ENCODE results near the gene CD7. TPM values are rescaled to one million over a fixed set of nuclear protein-coding genes. Genes with fewer than 3 reads are reported as not detected.
A peak's percentile ranks its signal among the peaks of the same experiment; 100 is the strongest.

CD7 gene
- total RNA-seq, 4 donors from 2014 or later: 0.29 to 4.4 (median 1.6) TPM

DNA sequence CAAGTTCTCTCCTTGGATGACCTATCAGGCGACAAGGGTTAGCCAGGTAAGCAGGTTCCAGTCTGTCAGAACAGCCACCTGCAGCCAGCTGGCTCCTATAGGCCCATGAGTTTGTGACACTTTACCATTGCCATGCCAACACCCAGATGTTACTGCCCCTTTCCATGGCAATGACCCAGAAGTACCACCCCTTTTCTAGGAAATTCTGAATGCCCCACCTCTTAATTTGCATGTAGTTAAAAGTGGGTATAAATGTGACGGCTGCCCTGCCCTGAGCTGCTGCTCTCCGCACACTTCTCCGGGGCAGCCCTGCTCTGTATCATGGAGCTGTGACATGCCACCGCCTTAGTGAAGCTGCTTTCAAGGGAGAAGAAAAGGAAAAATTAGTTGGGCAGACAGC, 26.2 kb upstream of the CD7 start:
- H3K27ac ChIP-seq: no peak overlapping the region
- no peaks in the 10 kb centered on the region for H3K27me3 ChIP-seq
- H3K4me1 ChIP-seq: peaks cover 13% of the 10 kb centered on the region
- no peak for DNase-seq (ENCODE audit: low spot score in 2 of 2)
- TF ChIP-seq POLR2AphosphoS5 (IDR thresholded peaks at IDR 0.05) (no peak), EP300 (IDR thresholded peaks at IDR 0.05) (no peak), CTCF (IDR thresholded peaks at IDR 0.05) (no peak), POLR2A (IDR thresholded peaks at IDR 0.05) (no peak)
- H3K4me3 ChIP-seq: no peak overlapping the region
- no peaks in the 10 kb centered on the region for H3K36me3 ChIP-seq
- WGBS: 86% methylated on average over 5 of the region's 5 CpGs
- H3K9me3 ChIP-seq: no peaks in the 10 kb centered on the region

DNA sequence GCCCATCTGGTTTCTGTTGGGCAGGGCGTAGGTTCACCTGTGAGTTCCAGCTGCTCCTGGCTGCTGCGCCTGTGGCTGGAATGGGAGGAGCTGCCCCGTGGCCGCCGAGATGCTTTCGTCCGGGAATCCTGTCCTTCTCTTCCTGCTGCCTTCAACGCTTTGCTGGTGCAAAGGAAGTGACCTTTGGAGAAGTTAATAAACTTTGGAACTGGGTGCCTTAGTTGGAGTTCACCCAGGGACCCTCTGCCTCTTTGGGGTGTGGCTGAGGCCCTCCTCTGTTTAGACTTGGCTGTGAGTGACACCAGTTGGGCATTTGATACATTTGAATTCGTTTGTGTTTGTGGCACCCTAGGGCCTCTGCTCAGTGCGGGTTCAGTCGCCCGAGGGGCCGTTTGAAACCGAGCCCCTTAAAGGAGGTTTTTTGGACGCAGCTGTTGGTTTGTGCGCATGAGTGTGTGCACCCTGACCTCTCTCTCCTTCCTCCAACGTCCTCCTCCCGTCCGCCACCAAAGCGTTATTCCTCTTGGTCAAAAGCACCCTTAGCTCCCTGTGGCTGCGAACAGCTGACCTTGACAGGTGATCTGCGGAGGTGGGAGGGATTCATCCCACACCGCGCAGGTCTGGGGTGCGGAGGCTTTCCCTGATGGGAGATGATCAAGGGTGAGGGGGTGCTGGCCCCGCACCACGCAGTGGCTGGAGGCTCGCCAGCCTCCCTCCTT, 25.1 kb upstream of the CD7 start:
- Histone ChIP-seq H3K9me3 (no peaks in the 10 kb centered on the region), H3K27ac (no peak overlapping the region), H3K4me1 (peaks cover 15% of the 10 kb centered on the region), H3K36me3 (no peaks in the 10 kb centered on the region), H3K27me3 (no peaks in the 10 kb centered on the region), H3K4me3 (no peak overlapping the region)
- no peak for DNase-seq (ENCODE audit: low spot score in 2 of 2)
- 76% methylated on average over 22 of the region's 28 CpGs for WGBS
- TF ChIP-seq POLR2A (IDR thresholded peaks at IDR 0.05): no peak
- TF ChIP-seq CTCF (IDR thresholded peaks at IDR 0.05): no peak
- no peak for TF ChIP-seq EP300 (IDR thresholded peaks at IDR 0.05)
- TF ChIP-seq POLR2AphosphoS5 (IDR thresholded peaks at IDR 0.05): no peak

DNA sequence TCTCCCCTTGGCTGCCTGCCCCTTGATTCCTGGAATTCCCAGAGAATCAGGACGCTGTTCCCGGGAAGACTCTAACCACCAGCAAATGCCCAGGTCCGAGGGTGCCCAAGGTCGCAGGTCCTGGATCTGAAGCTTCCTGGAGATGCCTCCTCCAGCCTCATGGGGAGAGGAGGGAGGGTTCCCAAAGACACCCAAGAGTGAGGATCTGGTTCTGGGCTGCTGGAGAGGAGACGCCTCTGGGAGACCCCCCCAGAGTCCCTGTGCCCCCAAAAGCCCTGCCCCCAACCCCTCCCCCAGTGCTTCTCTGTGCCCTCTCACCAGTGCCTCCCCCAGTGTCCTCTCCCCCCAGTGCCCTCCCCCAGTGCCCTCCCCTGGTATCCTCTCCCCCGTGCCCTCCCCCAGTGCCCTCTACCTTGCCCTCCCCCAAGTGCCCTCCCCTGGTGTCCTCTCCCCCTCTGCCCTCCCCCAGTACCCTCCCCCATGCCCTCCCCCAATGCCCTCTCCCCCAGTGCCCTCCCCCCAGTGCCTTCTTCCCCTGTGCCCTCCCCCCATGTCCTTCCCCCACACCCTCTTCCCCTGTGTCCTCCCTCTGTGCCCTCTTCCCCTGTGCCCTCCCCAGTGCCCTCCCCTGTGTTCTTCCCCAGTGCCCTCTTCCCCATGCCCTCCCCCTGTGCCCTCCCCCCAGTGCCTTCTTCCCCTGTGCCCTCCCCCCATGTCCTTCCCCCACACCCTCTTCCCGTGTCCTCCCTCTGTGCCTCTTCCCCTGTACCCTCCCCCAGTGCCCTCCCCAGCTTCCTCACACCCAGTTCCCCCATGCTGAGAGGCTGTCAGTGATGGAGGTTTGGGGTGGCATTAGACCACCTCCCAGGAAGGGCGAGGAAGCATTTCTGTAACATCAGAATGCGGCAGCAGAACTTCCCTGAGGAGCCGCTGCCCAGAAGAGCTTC, 22.5 kb upstream of the CD7 start:
- no peaks in the 10 kb centered on the region for H3K9me3 ChIP-seq
- H3K36me3 ChIP-seq: no peaks in the 10 kb centered on the region
- H3K4me1 ChIP-seq: peaks cover 35% of the 10 kb centered on the region
- H3K4me3 ChIP-seq: peak overlapping the region; percentile 41
- 47% methylated on average over 9 of the region's 10 CpGs for WGBS
- H3K27ac ChIP-seq: no peak overlapping the region
- DNase-seq (ENCODE audit: low spot score in 2 of 2): peak in 1 of 2 donors; percentile 60
- peaks cover 7% of the 10 kb centered on the region for H3K27me3 ChIP-seq
- TF ChIP-seq EP300 (IDR thresholded peaks at IDR 0.05): no peak
- no peak for TF ChIP-seq CTCF (IDR thresholded peaks at IDR 0.05)
- no peak for TF ChIP-seq POLR2AphosphoS5 (IDR thresholded peaks at IDR 0.05)
- no peak for TF ChIP-seq POLR2A (IDR thresholded peaks at IDR 0.05)

GRCh38 chr17:82338858-82339633, 21.6 kb upstream of the CD7 start:
- Histone ChIP-seq H3K27ac (no peak overlapping the region), H3K36me3 (no peaks in the 10 kb centered on the region), H3K9me3 (no peaks in the 10 kb centered on the region), H3K4me3 (peak overlapping the region; percentile 41), H3K27me3 (peaks cover 7% of the 10 kb centered on the region), H3K4me1 (peaks cover 43% of the 10 kb centered on the region)
- TF ChIP-seq EP300 (IDR thresholded peaks at IDR 0.05) (no peak), POLR2A (IDR thresholded peaks at IDR 0.05) (no peak), POLR2AphosphoS5 (IDR thresholded peaks at IDR 0.05) (no peak), CTCF (IDR thresholded peaks at IDR 0.05) (no peak)
- WGBS: 10% methylated on average over 29 of the region's 29 CpGs
- no peak for DNase-seq (ENCODE audit: low spot score in 2 of 2)
